ENCODE measurements around the gene UMOD. TPM values are rescaled to one million over a fixed set of nuclear protein-coding genes. Genes with fewer than 3 reads are reported as not detected.

The UMOD gene
- total RNA-seq = not detected in 2 replicates

GRCh38 chr16:20352615-20353014 lies at the start of gene UMOD:
Gene UMOD (minus strand): TSS chr16:20352715. CDS start chr16:20350737, 1,978 bp downstream.

DNA sequence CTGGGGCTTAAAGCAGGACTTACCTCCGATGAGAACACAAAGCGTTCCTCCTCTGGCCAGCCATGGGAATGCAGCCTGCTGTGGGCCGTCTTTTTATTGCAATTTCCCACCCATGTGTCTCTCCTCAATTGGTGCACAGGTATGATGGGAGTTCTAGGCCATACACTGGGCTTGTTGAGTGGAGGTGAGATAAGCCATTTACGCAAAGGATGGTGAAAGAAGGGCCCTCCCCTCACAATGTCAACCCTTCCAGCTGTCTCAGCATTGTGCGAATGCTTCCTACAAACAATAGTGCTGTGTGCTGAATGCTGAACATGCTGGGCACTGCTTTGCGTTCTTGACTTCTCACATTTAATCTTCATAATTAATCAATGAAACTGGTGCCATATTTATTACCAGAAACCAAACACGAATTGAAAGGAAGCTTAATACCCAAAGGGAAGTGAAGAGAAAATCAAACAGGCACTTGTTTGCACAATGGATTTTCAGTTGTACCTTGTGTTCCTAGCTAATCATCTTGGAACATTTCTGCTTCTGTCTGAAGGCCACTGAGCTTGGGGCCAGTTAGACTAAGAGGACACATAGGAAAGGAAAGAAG lies 25.0 kb downstream of the UMOD start, which contains the start of gene GP2:
GP2 (minus strand) TSS at position 70 of the 598 bp plus-strand sequence. CDS start 1,082 bp downstream, outside the sequence.

Other genes starting within 250 kb of the UMOD start
- gene GP2, start 25.2 kb downstream of the UMOD start, total RNA-seq = not detected in 2 replicates
- not detected in 2 replicates for gene PDILT, start 52.0 kb upstream of the UMOD start, total RNA-seq
- 0.16 TPM in 1 of 2 replicates, not detected in the other for gene ACSM5, start 56.8 kb upstream of the UMOD start, total RNA-seq
- not detected in 2 replicates for gene ACSM2A, start 98.8 kb upstream of the UMOD start, total RNA-seq
- not detected in 2 replicates for gene ACSM2B, start 223.7 kb upstream of the UMOD start, total RNA-seq